Neural cell (in vitro differentiated cells): ENCODE results near the gene POT1. TPM values are rescaled to one million over a fixed set of nuclear protein-coding genes. Genes with fewer than 3 reads are reported as not detected.

ENCODE experiments used
- H2AFZ ChIP-seq: fragments of 200-600, 300-800 bp; sonication (generic), shearing (Covaris generic); 2 replicates; pipeline ENCODE4 v1.6.0; 2014; ENCODE audit warnings: low read depth, mild to moderate bottlenecking, antibody characterized with exemption, low read length, moderate library complexity
- H3F3A ChIP-seq: fragments of 200-600 bp; shearing (Covaris generic); 2 replicates; pipeline ENCODE4 v1.6.1; 2016; ENCODE audit warnings: mild to moderate bottlenecking, moderate library complexity, mixed read lengths, antibody characterized with exemption, low read length; ENCODE audit not compliant: insufficient read depth, poor library complexity, severe bottlenecking
- H3K27ac ChIP-seq: fragments of 200-600, 300-800 bp; sonication (generic), shearing (Covaris generic); 2 replicates; pipeline ENCODE4 v1.5.1; 2014; ENCODE audit warnings: mild to moderate bottlenecking, low read length, moderate library complexity
- H3K27me3 ChIP-seq: fragments of 300-800, 200-600 bp; sonication (generic), shearing (Covaris generic); 2 replicates; pipeline ENCODE4 v1.6.0; 2014; ENCODE audit warnings: mild to moderate bottlenecking, low read depth, low read length, moderate library complexity; ENCODE audit not compliant: insufficient read depth
- H3K36me3 ChIP-seq: fragments of 300-800, 200-600 bp; sonication (generic), shearing (Covaris generic); 2 replicates; pipeline ENCODE4 v1.5.1; 2014; ENCODE audit warnings: mild to moderate bottlenecking, antibody characterized with exemption, low read length, moderate library complexity; ENCODE audit not compliant: insufficient read depth
- H3K4me2 ChIP-seq: fragments of 300-800, 200-600 bp; sonication (generic), shearing (Covaris generic); 2 replicates; pipeline ENCODE4 v1.6.0; 2014; ENCODE audit warnings: mild to moderate bottlenecking, low read length
- H3K4me3 ChIP-seq: fragments of 300-800, 200-600 bp; sonication (generic), shearing (Covaris generic); 2 replicates; pipeline ENCODE4 v1.5.1; 2014; ENCODE audit warnings: mild to moderate bottlenecking, low read length, moderate library complexity
- H3K79me2 ChIP-seq: fragments of 200-600 bp; shearing (Covaris generic); replicated peaks from 2 replicates; pipeline ENCODE4 v1.6.0; 2014; ENCODE audit warnings: mild to moderate bottlenecking, low read length, moderate library complexity; ENCODE audit not compliant: insufficient read depth
- H3K9ac ChIP-seq: fragments of 300-800, 200-600 bp; sonication (generic), shearing (Covaris generic); 2 replicates; pipeline ENCODE4 v1.6.1; 2016; ENCODE audit warnings: mild to moderate bottlenecking, low read length, mixed read lengths
- H3K9me2 ChIP-seq: fragments of 200-600 bp; shearing (Covaris generic); 2 replicates; pipeline ENCODE4 v1.6.1; 2016; ENCODE audit warnings: mild to moderate bottlenecking, low read length, mixed read lengths; ENCODE audit not compliant: insufficient read depth
- H3K9me3 ChIP-seq: fragments of 200-600, 300-800 bp; sonication (generic), shearing (Covaris generic); 2 replicates; pipeline ENCODE4 v1.6.1; 2016; ENCODE audit warnings: mild to moderate bottlenecking, mixed run types, low read length, moderate library complexity, mixed read lengths
- H4K20me1 ChIP-seq: fragments of 200-600 bp; shearing (Covaris generic); 2 replicates; pipeline ENCODE4 v1.6.1; 2016; ENCODE audit warnings: mild to moderate bottlenecking, mixed run types; ENCODE audit not compliant: insufficient read depth
- CTCF ChIP-seq: fragments of 450-650 bp; IDR thresholded peaks from 2 replicates; pipeline ENCODE4 v1.5.1; 2014; ENCODE audit warnings: antibody characterized with exemption, mild to moderate bottlenecking, moderate library complexity; ENCODE audit not compliant: poor library complexity, severe bottlenecking
- EP300 ChIP-seq: fragments of 450-650 bp; conservative IDR thresholded peaks from 2 replicates; pipeline ENCODE4 v1.6.1; 2014; ENCODE audit warnings: antibody characterized with exemption, mild to moderate bottlenecking, moderate library complexity; ENCODE audit not compliant: poor library complexity, severe bottlenecking
- EZH2 ChIP-seq: fragments of 200-600, 300-800 bp; shearing (Covaris generic), sonication (generic); IDR thresholded peaks from 2 replicates; pipeline ENCODE4 v1.6.1; 2014; ENCODE audit warnings: antibody characterized with exemption, low read length, borderline replicate concordance, mild to moderate bottlenecking; ENCODE audit not compliant: insufficient read depth, poor library complexity, severe bottlenecking
- MXI1 ChIP-seq: fragments of 450-650 bp; conservative IDR thresholded peaks from 2 replicates; pipeline ENCODE4 v1.6.1; 2014; ENCODE audit warnings: antibody characterized with exemption, mild to moderate bottlenecking; ENCODE audit not compliant: poor library complexity, severe bottlenecking
- POLR2AphosphoS5 ChIP-seq: IDR thresholded peaks from 2 replicates; pipeline ENCODE4 v1.6.1; 2012
- RAD21 ChIP-seq: fragments of 450-650 bp; conservative IDR thresholded peaks from 2 replicates; pipeline ENCODE4 v1.6.1; 2014; ENCODE audit warnings: antibody characterized with exemption, mild to moderate bottlenecking, moderate library complexity
- REST ChIP-seq: IDR thresholded peaks from 2 replicates; pipeline ENCODE4 v1.6.1; 2012; ENCODE audit warnings: borderline replicate concordance
- SMC3 ChIP-seq: fragments of 450-650 bp; conservative IDR thresholded peaks from 2 replicates; pipeline ENCODE4 v1.6.1; 2014; ENCODE audit warnings: antibody characterized with exemption, mild to moderate bottlenecking, moderate library complexity; ENCODE audit not compliant: poor library complexity
- TAF1 ChIP-seq: IDR thresholded peaks from 2 replicates; pipeline ENCODE4 v1.6.1; 2012; ENCODE audit warnings: low read depth
- polyA plus RNA-seq: library from polyadenylated mRNA; depleted of rRNA; stranded (reverse); fragments of >200 nt; gene quantifications from 2 replicates; pipeline ENCODE4 v1.2.3, GENCODE V29; 2014

The POT1 gene
- polyA plus RNA-seq, 1 donor from 2014 or later, result 19.3 TPM

GRCh38 chr7:124956160-124956559 lies 26.5 kb upstream of the POT1 start:
- Histone ChIP-seq H3F3A (no peaks in the 10 kb centered on the region), H3K27ac (no peak overlapping the region), H3K9me3 (peaks cover 3% of the 10 kb centered on the region), H3K4me3 (no peak overlapping the region), H3K9me2 (no peaks in the 10 kb centered on the region), H3K27me3 (no peaks in the 10 kb centered on the region), H3K9ac (no peak overlapping the region), H3K79me2 (no peaks in the 10 kb centered on the region), H3K36me3 (no peaks in the 10 kb centered on the region), H2AFZ (no peak overlapping the region), H3K4me2 (no peak overlapping the region), H4K20me1 (no peaks in the 10 kb centered on the region)
- TF ChIP-seq MXI1, result no peak

GRCh38 chr7:124954790-124955189 lies 25.2 kb upstream of the POT1 start:
- Histone ChIP-seq H3K4me2 (no peak overlapping the region), H3K9me2 (no peaks in the 10 kb centered on the region), H3K4me3 (no peak overlapping the region), H3K79me2 (no peaks in the 10 kb centered on the region), H2AFZ (no peak overlapping the region), H3K9ac (no peak overlapping the region), H4K20me1 (no peaks in the 10 kb centered on the region), H3K9me3 (peaks cover 3% of the 10 kb centered on the region), H3F3A (no peaks in the 10 kb centered on the region), H3K36me3 (no peaks in the 10 kb centered on the region), H3K27ac (no peak overlapping the region), H3K27me3 (no peaks in the 10 kb centered on the region)
- TF ChIP-seq EP300 (no peak), CTCF (no peak), SMC3 (no peak), MXI1 (no peak), EZH2 (no peak), RAD21 (no peak), POLR2AphosphoS5 (no peak), REST (no peak), TAF1 (no peak)

- no peaks in the 10 kb centered on the region for H3F3A ChIP-seq
- no peak overlapping the region for H3K4me2 ChIP-seq
- no peak overlapping the region for H3K9ac ChIP-seq
- H3K36me3 ChIP-seq, result no peaks in the 10 kb centered on the region
- no peak overlapping the region for H3K27ac ChIP-seq
- H3K4me3 ChIP-seq, result no peak overlapping the region
- H3K9me3 ChIP-seq, result no peaks in the 10 kb centered on the region
- H3K79me2 ChIP-seq, result no peaks in the 10 kb centered on the region
- H3K9me2 ChIP-seq, result no peaks in the 10 kb centered on the region
- no peak overlapping the region for H2AFZ ChIP-seq
- TF ChIP-seq MXI1 (no peak), EZH2 (no peak), POLR2AphosphoS5 (no peak), SMC3 (no peak), TAF1 (no peak), REST (no peak), EP300 (no peak), RAD21 (no peak)
- H4K20me1 ChIP-seq, result no peaks in the 10 kb centered on the region
- no peaks in the 10 kb centered on the region for H3K27me3 ChIP-seq
These were observed 16.1 kb upstream of the POT1 start for GRCh38 chr7:124945680-124946079.
